NB4 (cell line): ENCODE data around the gene MTIF3.

Experiments
- DNase-seq: peaks from one replicate; pipeline ENCODE4 v3.0.0; 2010; ENCODE audit warnings: low read depth
- H3K4me3 ChIP-seq: one replicate; pipeline ENCODE4 v1.5.1; 2011; ENCODE audit warnings: mild to moderate bottlenecking, low read depth, low read length, moderate library complexity
- MYC ChIP-seq: IDR thresholded peaks from 2 replicates; pipeline ENCODE4 v1.6.1; 2011; ENCODE audit warnings: low read depth, low read length
- POLR2A ChIP-seq: IDR thresholded peaks from 2 replicates; pipeline ENCODE4 v1.6.1; 2011; ENCODE audit warnings: mild to moderate bottlenecking; ENCODE audit not compliant: insufficient read length; ENCODE audit errors: extremely low read depth
- TF ChIP-seq, protein P1 (sequence below): IDR thresholded peaks from one replicate; pipeline ENCODE4 v1.5.1; 2012; ENCODE audit warnings: low read depth, low read length
- TF ChIP-seq, protein P2 (sequence below): IDR thresholded peaks from 2 replicates; pipeline ENCODE4 v1.6.1; 2011; ENCODE audit warnings: low read depth, low read length

MTIF3 gene

GRCh38 chr13:27432611-27433210, 17.7 kb downstream of the MTIF3 start:
- TF ChIP-seq, protein P1, sequence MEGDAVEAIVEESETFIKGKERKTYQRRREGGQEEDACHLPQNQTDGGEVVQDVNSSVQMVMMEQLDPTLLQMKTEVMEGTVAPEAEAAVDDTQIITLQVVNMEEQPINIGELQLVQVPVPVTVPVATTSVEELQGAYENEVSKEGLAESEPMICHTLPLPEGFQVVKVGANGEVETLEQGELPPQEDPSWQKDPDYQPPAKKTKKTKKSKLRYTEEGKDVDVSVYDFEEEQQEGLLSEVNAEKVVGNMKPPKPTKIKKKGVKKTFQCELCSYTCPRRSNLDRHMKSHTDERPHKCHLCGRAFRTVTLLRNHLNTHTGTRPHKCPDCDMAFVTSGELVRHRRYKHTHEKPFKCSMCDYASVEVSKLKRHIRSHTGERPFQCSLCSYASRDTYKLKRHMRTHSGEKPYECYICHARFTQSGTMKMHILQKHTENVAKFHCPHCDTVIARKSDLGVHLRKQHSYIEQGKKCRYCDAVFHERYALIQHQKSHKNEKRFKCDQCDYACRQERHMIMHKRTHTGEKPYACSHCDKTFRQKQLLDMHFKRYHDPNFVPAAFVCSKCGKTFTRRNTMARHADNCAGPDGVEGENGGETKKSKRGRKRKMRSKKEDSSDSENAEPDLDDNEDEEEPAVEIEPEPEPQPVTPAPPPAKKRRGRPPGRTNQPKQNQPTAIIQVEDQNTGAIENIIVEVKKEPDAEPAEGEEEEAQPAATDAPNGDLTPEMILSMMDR = no peak
- no peak for TF ChIP-seq POLR2A
- TF ChIP-seq, protein P2, sequence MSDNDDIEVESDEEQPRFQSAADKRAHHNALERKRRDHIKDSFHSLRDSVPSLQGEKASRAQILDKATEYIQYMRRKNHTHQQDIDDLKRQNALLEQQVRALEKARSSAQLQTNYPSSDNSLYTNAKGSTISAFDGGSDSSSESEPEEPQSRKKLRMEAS = no peak
- TF ChIP-seq MYC = no peak
- H3K4me3 ChIP-seq = no peak overlapping the region
- DNase-seq = no peak

- DNase-seq = no peak
- TF ChIP-seq, protein P1 = no peak
- TF ChIP-seq POLR2A (no peak), MYC (no peak)
- TF ChIP-seq, protein P2 = no peak
- no peak overlapping the region for H3K4me3 ChIP-seq
Observed at GRCh38 chr13:27432180-27432579, 18.2 kb downstream of the MTIF3 start.

GRCh38 chr13:27428160-27428559, 22.2 kb downstream of the MTIF3 start:
- DNase-seq = no peak
- TF ChIP-seq, protein P1 = no peak
- TF ChIP-seq POLR2A (no peak), MYC (no peak)
- TF ChIP-seq, protein P2 = no peak
- H3K4me3 ChIP-seq = no peak overlapping the region

DNA sequence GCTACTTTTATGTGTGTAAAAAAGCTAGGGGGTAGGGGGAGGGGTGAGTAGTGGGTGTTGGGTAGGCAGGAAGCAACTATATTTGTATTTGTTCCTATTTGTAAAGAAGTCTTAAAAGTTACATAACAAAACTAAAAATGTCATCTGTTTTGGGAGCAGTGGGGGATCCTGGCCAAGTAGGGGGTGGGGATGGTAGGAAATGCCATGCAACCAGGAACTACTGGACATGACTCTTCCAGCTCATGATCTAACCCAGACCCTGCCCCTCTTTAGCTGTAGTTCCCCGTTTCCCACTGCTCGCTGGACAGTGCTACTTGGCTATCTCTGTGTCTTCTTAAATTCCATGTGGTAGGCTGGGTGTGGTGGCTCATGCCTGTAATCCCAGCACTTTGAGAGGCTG, 22.7 kb downstream of the MTIF3 start:
- peak overlapping the region; percentile 89 for H3K4me3 ChIP-seq
- DNase-seq = no peak
- TF ChIP-seq POLR2A (no peak), MYC (no peak)
- TF ChIP-seq, protein P2 = no peak
- TF ChIP-seq, protein P1 = no peak

DNA sequence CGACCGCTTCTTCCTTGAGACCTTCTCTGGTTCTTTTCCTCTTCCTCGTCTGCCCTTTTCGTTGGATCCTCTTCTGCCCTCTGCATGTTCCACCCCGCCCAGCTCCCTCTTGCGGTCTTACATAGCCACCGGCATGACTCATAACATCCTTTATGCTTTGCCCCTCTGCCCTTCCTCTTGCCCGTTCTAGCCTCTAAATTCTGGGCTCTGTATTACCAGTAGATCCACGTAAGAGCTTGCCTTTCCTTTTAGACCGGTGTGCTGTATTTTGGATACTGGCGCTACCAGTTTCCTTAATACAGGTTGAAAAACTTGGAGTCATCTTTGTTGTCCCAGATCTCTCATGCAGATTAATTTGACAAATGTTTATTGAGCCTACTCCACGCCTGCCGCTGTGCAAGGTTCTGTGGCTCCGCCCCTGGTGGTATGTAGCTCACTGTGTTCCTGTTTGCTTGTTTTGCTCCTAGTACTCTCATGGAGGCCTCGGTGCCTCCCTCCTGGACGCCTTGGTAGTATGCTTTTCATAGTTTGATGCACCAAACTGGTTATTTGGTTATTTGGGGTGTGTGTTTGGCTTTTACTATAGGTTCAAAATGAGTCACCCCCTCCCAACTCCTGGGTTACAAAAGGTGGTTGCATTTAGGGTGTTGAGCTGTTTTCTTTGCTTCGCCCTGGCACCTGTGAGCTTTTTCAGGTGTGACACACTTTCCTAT, 24.3 kb downstream of the MTIF3 start:
- TF ChIP-seq POLR2A = peak; percentile 51
- TF ChIP-seq MYC = no peak; the same call in 1 of the 2 replicates
- TF ChIP-seq, protein P2 = peak; percentile 78
- TF ChIP-seq, protein P1 = peak; percentile 24
- peak; percentile 97 for DNase-seq

More for the DNA sequence above, 24.3 kb downstream of the MTIF3 start:
- peak overlapping the region; percentile 89 for H3K4me3 ChIP-seq
